GM21423 (cell line): ENCODE measurements around the gene ACR.
"Not testable (repeated sequence)": the region's sequence is repeated elsewhere in the genome, so short reads cannot be mapped to it uniquely, and the experiment has no call there.

ENCODE experiments used
- ATAC-seq: cut with Tn5 transposase; IDR thresholded peaks from one replicate; pipeline ENCODE4 v1.9.1; 2021; ENCODE audit warnings: mild to moderate bottlenecking, moderate library complexity; ENCODE audit not compliant: unreplicated experiment

The ACR gene

GRCh38 chr22:50761829-50762228 is 23.8 kb downstream of the ACR start:
- ATAC-seq = not testable (repeated sequence)

- ATAC-seq = not testable (repeated sequence)
Measured at GRCh38 chr22:50764288-50764687, 26.3 kb downstream of the ACR start.

- ATAC-seq = not testable (repeated sequence)
Measured at GRCh38 chr22:50775132-50775531, 37.1 kb downstream of the ACR start.

GRCh38 chr22:50777631-50778030 is 39.6 kb downstream of the ACR start:
- ATAC-seq = not testable (repeated sequence)

GRCh38 chr22:50780244-50780643 is 42.2 kb downstream of the ACR start:
- not testable (repeated sequence) for ATAC-seq

GRCh38 chr22:50782253-50782652 is 44.2 kb downstream of the ACR start:
- ATAC-seq = not testable (repeated sequence)

- peak; percentile 87 for ATAC-seq
Measured at GRCh38 chr22:50783033-50783879, 45.3 kb downstream of the ACR start, which contains the start of gene RABL2B. TSS of gene RABL2B (minus strand) at chr22:50783636. CDS start at chr22:50782294, 1,342 bp downstream.

GRCh38 chr22:50783880-50784276 is 45.9 kb downstream of the ACR start:
- peak; percentile 41 for ATAC-seq

- ATAC-seq = not testable (repeated sequence)
Measured at GRCh38 chr22:50785289-50785688, 47.3 kb downstream of the ACR start.

GRCh38 chr22:50786936-50787335 is 48.9 kb downstream of the ACR start:
- not testable (repeated sequence) for ATAC-seq
